HG03060 (cell line): ENCODE results near the gene FCHSD2.
"Not testable (repeated sequence)": the region's sequence is repeated elsewhere in the genome, so short reads cannot be mapped to it uniquely, and the experiment has no call there.

Source experiments
- ATAC-seq: cut with Tn5 transposase; IDR thresholded peaks from one replicate; pipeline ENCODE4 v1.9.1; 2021; ENCODE audit warnings: low read depth, moderate number of reproducible peaks; ENCODE audit not compliant: unreplicated experiment

The FCHSD2 gene

GRCh38 chr11:73152861-73153483, 10.9 kb upstream of the FCHSD2 start:
- peak; percentile 50 for ATAC-seq

GRCh38 chr11:73152086-73152853, 10.2 kb upstream of the FCHSD2 start:
- ATAC-seq, result peak; percentile 0

GRCh38 chr11:73151416-73151815, 9.3 kb upstream of the FCHSD2 start:
- ATAC-seq, result no peak

- ATAC-seq, result no peak
Observed at GRCh38 chr11:73149105-73149504, 7.0 kb upstream of the FCHSD2 start.

GRCh38 chr11:73147771-73148681, 5.9 kb upstream of the FCHSD2 start:
- no peak for ATAC-seq

- no peak for ATAC-seq
Observed at GRCh38 chr11:73145986-73146575, 4.0 kb upstream of the FCHSD2 start.

- ATAC-seq, result no peak
Observed at GRCh38 chr11:73143126-73143838, 1.2 kb upstream of the FCHSD2 start.

- no peak for ATAC-seq
Observed at GRCh38 chr11:73141309-73142127, 600 bp downstream of the FCHSD2 start.

- ATAC-seq, result no peak
Observed at GRCh38 chr11:73141031-73141308, 1.1 kb downstream of the FCHSD2 start.

GRCh38 chr11:73140213-73141030, 1.7 kb downstream of the FCHSD2 start:
- no peak for ATAC-seq

- no peak for ATAC-seq
Observed at GRCh38 chr11:73139476-73140198, 2.5 kb downstream of the FCHSD2 start.

- ATAC-seq, result no peak
Observed at GRCh38 chr11:73137944-73138274, 4.2 kb downstream of the FCHSD2 start.

- no peak for ATAC-seq
Observed at GRCh38 chr11:73137262-73137943, 4.7 kb downstream of the FCHSD2 start.

GRCh38 chr11:73136722-73137121, 5.4 kb downstream of the FCHSD2 start:
- not testable (repeated sequence) for ATAC-seq

- ATAC-seq, result no peak
Observed at GRCh38 chr11:73135346-73136284, 6.5 kb downstream of the FCHSD2 start.

GRCh38 chr11:73132349-73132748, 9.8 kb downstream of the FCHSD2 start:
- not testable (repeated sequence) for ATAC-seq

- ATAC-seq, result no peak
Observed at GRCh38 chr11:73130181-73130580, 11.9 kb downstream of the FCHSD2 start.
